IMR-90 (cell line): ENCODE results near the gene TFDP2. TPM values are rescaled to one million over a fixed set of nuclear protein-coding genes. Genes with fewer than 3 reads are reported as not detected.

Experiments used
- ATAC-seq: fragments of 200-7000 bp; cut with Tn5 transposase; 2 replicates; pipeline ENCODE4 v1.9.1; 2020; ENCODE audit warnings: low read depth, mild to moderate bottlenecking, moderate library complexity
- BruUV-seq: library from RNA; stranded (reverse); fragments of 400-500 nt; replicated peaks from 2 replicates; lab custom pipeline; 2021; lab: Mats Ljungman, UMichigan
- CTCF ChIA-PET: fragments of 300-600 bp; formaldehyde crosslinking; extraction: SDS; loops from one replicate; lab custom pipeline; 2021; ENCODE audit warnings: antibody characterized with exemption; lab: Yijun Ruan, JAX
- POLR2A ChIA-PET: fragments of 300-600 bp; sonication (Branson Sonifier 250); formaldehyde crosslinking; loops from one replicate; lab custom pipeline; 2022; ENCODE audit warnings: antibody characterized with exemption; ENCODE audit not compliant: unreplicated experiment; lab: Charles Lee
- DNase-seq: peaks from one replicate; pipeline ENCODE4 v3.0.0; 2013
- H2AFZ ChIP-seq: replicated peaks from 2 replicates; pipeline ENCODE3; 2013; ENCODE audit warnings: low read length, mild to moderate bottlenecking; ENCODE audit not compliant: poor library complexity
- H2AK5ac ChIP-seq: 2 replicates; pipeline ENCODE4 v1.6.1; 2013; ENCODE audit warnings: low read depth, low read length, inconsistent platforms
- H2AK9ac ChIP-seq: replicated peaks from 2 replicates; pipeline ENCODE3; 2013; ENCODE audit warnings: mild to moderate bottlenecking, low read depth, low read length, moderate library complexity; ENCODE audit not compliant: poor library complexity
- H2BK120ac ChIP-seq: 2 replicates; pipeline ENCODE4 v1.6.1; 2013; ENCODE audit warnings: low read depth, low read length, inconsistent platforms
- H2BK15ac ChIP-seq: 3 replicates; pipeline ENCODE4 v1.6.1; 2013; ENCODE audit warnings: low read depth, low read length, inconsistent platforms
- H2BK20ac ChIP-seq: 2 replicates; pipeline ENCODE4 v1.6.1; 2013; ENCODE audit warnings: low read depth, mild to moderate bottlenecking, inconsistent platforms, low read length, moderate library complexity
- H2BK5ac ChIP-seq: 2 replicates; pipeline ENCODE4 v1.6.1; 2013; ENCODE audit warnings: mild to moderate bottlenecking, low read depth, low read length, inconsistent platforms; ENCODE audit not compliant: poor library complexity, severe bottlenecking
- H3K14ac ChIP-seq: replicated peaks from 2 replicates; pipeline ENCODE4 v1.6.1; 2013; ENCODE audit warnings: low read depth, low read length, inconsistent platforms
- H3K18ac ChIP-seq: 2 replicates; pipeline ENCODE4 v1.6.1; 2013; ENCODE audit warnings: low read depth, low read length, control low read depth
- H3K23ac ChIP-seq: 2 replicates; pipeline ENCODE4 v1.6.1; 2013; ENCODE audit warnings: low read depth, low read length, inconsistent platforms
- H3K27ac ChIP-seq: 2 replicates; pipeline ENCODE4 v1.5.1; 2013; ENCODE audit warnings: mild to moderate bottlenecking, control low read depth, low read length; ENCODE audit not compliant: insufficient read depth
- H3K27me3 ChIP-seq: 2 replicates; pipeline ENCODE4 v1.6.1; 2013; ENCODE audit warnings: low read length; ENCODE audit not compliant: control insufficient read depth, insufficient read depth
- H3K36me3 ChIP-seq: 2 replicates; pipeline ENCODE4 v1.6.1; 2013; ENCODE audit warnings: low read length, mixed read lengths; ENCODE audit not compliant: control insufficient read depth, insufficient read depth
- H3K4ac ChIP-seq: 2 replicates; pipeline ENCODE4 v1.6.1; 2013; ENCODE audit warnings: low read depth, low read length, inconsistent platforms
- H3K4me1 ChIP-seq: 2 replicates; pipeline ENCODE4 v1.6.1; 2013; ENCODE audit warnings: low read length, mixed read lengths; ENCODE audit not compliant: control insufficient read depth, insufficient read depth
- H3K4me2 ChIP-seq: 2 replicates; pipeline ENCODE4 v1.6.1; 2013; ENCODE audit warnings: low read depth, mild to moderate bottlenecking, control low read depth, low read length, moderate library complexity
- H3K4me3 ChIP-seq: 2 replicates; pipeline ENCODE4 v1.5.1; 2013; ENCODE audit warnings: low read depth, mild to moderate bottlenecking, control low read depth, low read length, moderate library complexity; ENCODE audit not compliant: insufficient read depth
- H3K56ac ChIP-seq: 2 replicates; pipeline ENCODE4 v1.6.1; 2013; ENCODE audit warnings: low read length, inconsistent platforms; ENCODE audit not compliant: insufficient read depth; ENCODE audit errors: extremely low read depth
- H3K79me1 ChIP-seq, 2 experiments: 2 replicates each; pipeline ENCODE4 v1.6.1; 2013; ENCODE audit warnings: low read length in 2 of 2, inconsistent platforms in 1 of 2, low read depth in 1 of 2
- H3K9ac ChIP-seq: 2 replicates; pipeline ENCODE4 v1.6.1; 2013; ENCODE audit warnings: low read depth, low read length, control low read depth
- H3K9me1 ChIP-seq: 2 replicates; pipeline ENCODE4 v1.6.1; 2013; ENCODE audit warnings: low read length, inconsistent platforms; ENCODE audit not compliant: insufficient read depth
- H3K9me3 ChIP-seq: 2 replicates; pipeline ENCODE4 v1.6.1; 2013; ENCODE audit warnings: low read length; ENCODE audit not compliant: control insufficient read depth, insufficient read depth
- H4K20me1 ChIP-seq: 2 replicates; pipeline ENCODE4 v1.6.1; 2013; ENCODE audit warnings: low read length, inconsistent platforms; ENCODE audit not compliant: insufficient read depth
- H4K5ac ChIP-seq: 2 replicates; pipeline ENCODE4 v1.6.1; 2013; ENCODE audit warnings: mild to moderate bottlenecking, low read depth, low read length, control low read depth
- H4K8ac ChIP-seq, 2 experiments: 2 replicates each; pipeline ENCODE4 v1.6.1; 2013; ENCODE audit warnings: low read depth in 2 of 2, low read length in 2 of 2, control low read depth in 1 of 2, inconsistent platforms in 1 of 2
- H4K91ac ChIP-seq: 2 replicates; pipeline ENCODE4 v1.6.1; 2013; ENCODE audit warnings: low read depth, low read length, inconsistent platforms; ENCODE audit not compliant: insufficient read depth
- BHLHE40 ChIP-seq: fragments of 150-350 bp; IDR thresholded peaks from 2 replicates; pipeline ENCODE4 v1.6.1; 2016; ENCODE audit warnings: mild to moderate bottlenecking, low read depth, low read length
- CHD1 ChIP-seq: IDR thresholded peaks from 2 replicates; pipeline ENCODE4 v1.6.1; 2012; ENCODE audit warnings: low read depth, low read length, improper control_type of control experiment
- CTCF ChIP-seq: conservative IDR thresholded peaks from 2 replicates; pipeline ENCODE4 v1.5.1; 2012; ENCODE audit warnings: mild to moderate bottlenecking, low read depth, low read length, improper control_type of control experiment
- FOS ChIP-seq: fragments of 150-350 bp; IDR thresholded peaks from 2 replicates; pipeline ENCODE4 v1.6.1; 2016; ENCODE audit warnings: low read depth, low read length
- MAFK ChIP-seq: IDR thresholded peaks from 2 replicates; pipeline ENCODE4 v1.6.1; 2012; ENCODE audit warnings: low read depth, low read length, improper control_type of control experiment
- MAZ ChIP-seq: IDR thresholded peaks from 2 replicates; pipeline ENCODE4 v1.6.1; 2012; ENCODE audit warnings: low read depth, mild to moderate bottlenecking, low read length, improper control_type of control experiment, moderate library complexity, borderline replicate concordance
- NFE2L2 ChIP-seq: fragments of 150-350 bp; IDR thresholded peaks from 2 replicates; pipeline ENCODE4 v1.6.1; 2016; ENCODE audit warnings: low read depth, mild to moderate bottlenecking, low read length
- RCOR1 ChIP-seq: IDR thresholded peaks from 2 replicates; pipeline ENCODE4 v1.6.1; 2012; ENCODE audit warnings: mild to moderate bottlenecking, low read length, improper control_type of control experiment; ENCODE audit not compliant: insufficient replicate concordance
- RFX5 ChIP-seq: IDR thresholded peaks from 2 replicates; pipeline ENCODE4 v1.8.0; 2012; ENCODE audit warnings: low read depth, mild to moderate bottlenecking, low read length, moderate library complexity
- SMC3 ChIP-seq: fragments of 150-350 bp; IDR thresholded peaks from 2 replicates; pipeline ENCODE4 v1.6.1; 2016; ENCODE audit warnings: low read depth, mild to moderate bottlenecking, antibody characterized with exemption, low read length, moderate library complexity
- WGBS, 2 experiments: methylation state at CpG; one replicate each; pipeline versions ENCODE4 v1.1.5 to v1.1.7; 2013; ENCODE audit warnings: missing lambda C conversion rate in 2 of 2; ENCODE audit not compliant: insufficient read length in 1 of 2; ENCODE audit errors: extremely low coverage in 2 of 2; 5-methylcytosine and 5-hydroxymethylcytosine counted together
- dilution Hi-C: fragments of 300-500 bp; cut with HindIII; formaldehyde crosslinking; loops from one replicate; pipeline ENCODE4 v1.14.3; 2018; ENCODE audit warnings: low sequenced_read_pairs; ENCODE audit not compliant: unreplicated experiment
- in situ Hi-C: fragments of 300-500 bp; cut with MboI; formaldehyde crosslinking; loops from 3 replicates; pipeline ENCODE4 v1.14.3; 2019; ENCODE audit warnings: low sequenced_read_pairs, inconsistent platforms, mixed read lengths
- intact Hi-C: fragments of 100-400 bp; cut with micrococcal nuclease; formaldehyde crosslinking; loops from 2 replicates; pipeline ENCODE4 v1.10.0; 2022
- polyA plus RNA-seq, 3 experiments: library from polyadenylated mRNA; depleted of rRNA; stranded (reverse); fragments of >200 nt; gene quantifications; 2 replicates each; pipeline ENCODE4 v1.2.3, GENCODE V29; 2012; ENCODE audit warnings: low replicate concordance in 1 of 3
- total RNA-seq: library from RNA; depleted of rRNA; stranded (reverse); fragments of >200 nt; gene quantifications from 2 replicates; pipeline ENCODE4 v1.2.3, GENCODE V29; 2012
- TF ChIP-seq, protein P1 (sequence below): fragments of 150-350 bp; IDR thresholded peaks from 2 replicates; pipeline ENCODE4 v1.6.1; 2016; ENCODE audit warnings: low read depth, mild to moderate bottlenecking, low read length, moderate library complexity, borderline replicate concordance

TFDP2 gene
- total and polyA plus RNA-seq, 2 of the 4 experiments (the other 2 are of a cell fraction), result 10.7 to 23.7 TPM

DNA sequence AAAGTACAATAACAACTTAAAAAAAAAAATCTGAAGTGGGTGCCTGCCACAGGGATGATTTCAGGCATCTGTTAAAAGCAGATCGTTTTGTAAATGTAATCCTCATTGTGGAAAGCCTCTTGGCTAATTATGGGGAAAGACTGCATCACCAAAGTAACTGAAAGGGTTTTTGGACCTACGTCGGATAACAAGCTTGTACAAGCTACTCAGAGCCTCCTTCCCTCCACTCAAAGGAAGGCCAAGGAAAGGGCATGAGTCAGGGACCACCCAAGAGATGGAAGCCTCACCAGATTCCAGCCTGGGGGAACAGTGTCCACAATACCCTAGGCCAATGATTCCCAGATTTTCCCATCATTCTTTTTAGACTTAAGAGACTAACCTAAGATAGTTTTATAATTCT, 188.6 kb downstream of the TFDP2 start:
- Histone ChIP-seq H2BK5ac (peak overlapping the region; percentile 93), H3K4me1 (peaks cover 12% of the 10 kb centered on the region), H3K9me1 (peaks cover 5% of the 10 kb centered on the region), H4K20me1 (no peaks in the 10 kb centered on the region; the same call in 1 of the 2 replicates), H3K56ac (peak overlapping the region; percentile 73), H4K5ac (peak overlapping the region; percentile 95; the same call in 1 of the 2 replicates), H3K9me3 (no peaks in the 10 kb centered on the region), H3K27me3 (no peaks in the 10 kb centered on the region), H3K27ac (peak overlapping the region; percentile 82; the same call in 1 of the 2 replicates), H3K36me3 (no peaks in the 10 kb centered on the region; the same call in none of the 2 replicates), H2AK5ac (peak overlapping the region; percentile 0; the same call in 1 of the 2 replicates), H3K4ac (peak overlapping the region; percentile 71), H2BK120ac (peak overlapping the region; percentile 86), H3K79me1 (no peaks in the 10 kb centered on the region; a peak in 1 of 4 replicates), H2BK15ac (peak overlapping the region; percentile 3; the same call in 1 of the 3 replicates), H3K4me2 (peak overlapping the region; percentile 66), H2AK9ac (no peak overlapping the region), H2BK20ac (peak overlapping the region; percentile 19), H4K8ac (peak overlapping the region; percentile 34 to 84; a peak in 3 of 4 replicates), H3K14ac (peak overlapping the region; percentile 66; the same call in 1 of the 2 replicates), H3K9ac (peak overlapping the region; percentile 46; the same call in 1 of the 2 replicates), H3K23ac (peak overlapping the region; percentile 29), H2AFZ (peak overlapping the region; percentile 81), H3K4me3 (no peak overlapping the region), H3K18ac (peak overlapping the region; percentile 92; the same call in 1 of the 2 replicates), H4K91ac (peak overlapping the region; percentile 72)
- dilution Hi-C loops (no loop called here), in situ Hi-C loops (no loop called here), intact Hi-C loops (loop anchor here (5.0 kb wide), 1 partner anchor 37 kb away; no protein-coding TSS in a partner anchor)
- WGBS, 2 experiments, result no CpG with 5 or more reads among the region's 3 CpGs
- TF ChIP-seq BHLHE40, result no peak
- TF ChIP-seq FOS, result no peak
- TF ChIP-seq RCOR1, result no peak
- TF ChIP-seq RFX5, result no peak
- TF ChIP-seq SMC3, result no peak
- TF ChIP-seq, protein P1, sequence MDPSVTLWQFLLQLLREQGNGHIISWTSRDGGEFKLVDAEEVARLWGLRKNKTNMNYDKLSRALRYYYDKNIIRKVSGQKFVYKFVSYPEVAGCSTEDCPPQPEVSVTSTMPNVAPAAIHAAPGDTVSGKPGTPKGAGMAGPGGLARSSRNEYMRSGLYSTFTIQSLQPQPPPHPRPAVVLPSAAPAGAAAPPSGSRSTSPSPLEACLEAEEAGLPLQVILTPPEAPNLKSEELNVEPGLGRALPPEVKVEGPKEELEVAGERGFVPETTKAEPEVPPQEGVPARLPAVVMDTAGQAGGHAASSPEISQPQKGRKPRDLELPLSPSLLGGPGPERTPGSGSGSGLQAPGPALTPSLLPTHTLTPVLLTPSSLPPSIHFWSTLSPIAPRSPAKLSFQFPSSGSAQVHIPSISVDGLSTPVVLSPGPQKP, result no peak
- no peak for TF ChIP-seq MAFK
- TF ChIP-seq NFE2L2, result no peak
- no peak for TF ChIP-seq MAZ
- no peak for TF ChIP-seq CHD1
- TF ChIP-seq CTCF, result no peak
- BruUV-seq, result no TSS peak
- ChIA-PET POLR2A (no interaction called here), CTCF (interaction anchor here (0.6 kb wide), 1 partner anchor 11 kb away, joined by 3 read pairs; no protein-coding TSS in a partner anchor)
- ATAC-seq (no peak), DNase-seq (peak; percentile 52)
